Left ventricle myocardium inferior (tissue), 1 donor: ENCODE measurements around the gene KRT37. TPM values are rescaled to one million over a fixed set of nuclear protein-coding genes. Genes with fewer than 3 reads are reported as not detected.
"Not testable (repeated sequence)": the region's sequence is repeated elsewhere in the genome, so short reads cannot be mapped to it uniquely, and the experiment has no call there.

Source experiments
- DNase-seq: peaks from one replicate; pipeline ENCODE4 v3.0.0-alpha.2; 2020
- H3K27ac ChIP-seq: fragments of 200-600 bp; replicated peaks from 2 replicates; pipeline ENCODE4 v1.8.0; 2021
- H3K27me3 ChIP-seq: fragments of 200-600 bp; 2 replicates; pipeline ENCODE4 v1.8.0; 2021; ENCODE audit warnings: low read depth
- H3K36me3 ChIP-seq: fragments of 200-600 bp; 2 replicates; pipeline ENCODE4 v1.8.0; 2021
- H3K4me1 ChIP-seq: fragments of 200-600 bp; 2 replicates; pipeline ENCODE4 v1.8.0; 2021
- H3K4me3 ChIP-seq: fragments of 200-600 bp; 2 replicates; pipeline ENCODE4 v1.8.0; 2021; ENCODE audit warnings: mild to moderate bottlenecking, moderate library complexity
- H3K9me3 ChIP-seq: fragments of 200-600 bp; replicated peaks from 2 replicates; pipeline ENCODE4 v1.8.0; 2021
- CTCF ChIP-seq: fragments of 200-600 bp; IDR thresholded peaks from 2 replicates; pipeline ENCODE4 v1.8.0; 2021; ENCODE audit warnings: antibody characterized with exemption, mild to moderate bottlenecking, borderline replicate concordance
- intact Hi-C: fragments of 100-400 bp; cut with micrococcal nuclease; formaldehyde crosslinking; loops from one replicate; pipeline ENCODE4 v1.11.0; 2022
- total RNA-seq: library from RNA; stranded (reverse); fragmentation: NEBNext Ultra II Directional; extraction: Animal tissue kit (Norgen Biotek cat#: 25700); gene quantifications from one replicate; pipeline ENCODE4 v1.2.1, GENCODE V29; 2021
- donor health status: DM: no; HTN: yes; CAD: no; lungs with severe emphysema.

The KRT37 gene
- total RNA-seq, 1 donor from 2014 or later, result not detected

GRCh38 chr17:41396996-41397660 lies 27.3 kb downstream of the KRT37 start, which contains the start of gene KRT31:
TSS of gene KRT31 (minus strand) at chr17:41397608. CDS start at chr17:41397539, 69 bp downstream.
- intact Hi-C loops, result no loop called here
- no peak within 1 kb of the TSS for H3K4me3 ChIP-seq
- no peak within 1 kb of the TSS for H3K27ac ChIP-seq
- peaks cover 4% of the 10 kb centered on the region for H3K4me1 ChIP-seq
- no peak for TF ChIP-seq CTCF
- peaks cover 76% of the 10 kb centered on the region for H3K27me3 ChIP-seq
- DNase-seq, result no peak
- H3K9me3 ChIP-seq, result no peaks in the 10 kb centered on the region
- H3K36me3 ChIP-seq, result no peaks in the 10 kb centered on the region

GRCh38 chr17:41396340-41396739 lies 28.0 kb downstream of the KRT37 start:
- Histone ChIP-seq H3K4me3 (no peak overlapping the region), H3K27ac (no peak overlapping the region), H3K4me1 (peaks cover 4% of the 10 kb centered on the region), H3K9me3 (no peaks in the 10 kb centered on the region), H3K27me3 (peaks cover 76% of the 10 kb centered on the region), H3K36me3 (no peaks in the 10 kb centered on the region)
- TF ChIP-seq CTCF, result no peak
- DNase-seq, result no peak
- intact Hi-C loops, result no loop called here

GRCh38 chr17:41395611-41396010 lies 28.8 kb downstream of the KRT37 start:
- Histone ChIP-seq H3K27ac (no peak overlapping the region), H3K4me3 (no peak overlapping the region), H3K9me3 (no peaks in the 10 kb centered on the region), H3K36me3 (no peaks in the 10 kb centered on the region), H3K27me3 (peaks cover 76% of the 10 kb centered on the region), H3K4me1 (peaks cover 4% of the 10 kb centered on the region)
- no peak for TF ChIP-seq CTCF
- intact Hi-C loops, result no loop called here
- no peak for DNase-seq

GRCh38 chr17:41395044-41395443 lies 29.3 kb downstream of the KRT37 start:
- H3K27me3 ChIP-seq, result peaks cover 76% of the 10 kb centered on the region
- H3K4me1 ChIP-seq, H3K9me3 ChIP-seq, DNase-seq, H3K4me3 ChIP-seq, H3K27ac ChIP-seq, intact Hi-C loops, H3K36me3 ChIP-seq: not testable (repeated sequence)

GRCh38 chr17:41394254-41394996 lies 30.0 kb downstream of the KRT37 start:
- no peak for TF ChIP-seq CTCF
- intact Hi-C loops, result no loop called here
- Histone ChIP-seq H3K4me3 (no peak overlapping the region), H3K4me1 (peaks cover 4% of the 10 kb centered on the region), H3K27me3 (peaks cover 76% of the 10 kb centered on the region), H3K27ac (no peak overlapping the region), H3K9me3 (no peaks in the 10 kb centered on the region), H3K36me3 (no peaks in the 10 kb centered on the region)
- DNase-seq, result no peak

- DNase-seq, result no peak
- no peaks in the 10 kb centered on the region for H3K36me3 ChIP-seq
- no peak for TF ChIP-seq CTCF
- H3K27ac ChIP-seq, result no peak overlapping the region
- peaks cover 4% of the 10 kb centered on the region for H3K4me1 ChIP-seq
- intact Hi-C loops, result no loop called here
- H3K4me3 ChIP-seq, result no peak overlapping the region
- no peaks in the 10 kb centered on the region for H3K9me3 ChIP-seq
- peaks cover 76% of the 10 kb centered on the region for H3K27me3 ChIP-seq
These were observed 30.6 kb downstream of the KRT37 start for GRCh38 chr17:41393826-41394225.
